Hepatocyte (in vitro differentiated cells): ENCODE results near the gene PPP5C.

ENCODE experiments used
- CTCF ChIP-seq: fragments of 200-600 bp; sonication (generic); IDR thresholded peaks from 2 replicates; pipeline ENCODE4 v1.5.1; 2016; ENCODE audit warnings: antibody characterized with exemption, mild to moderate bottlenecking; ENCODE audit not compliant: poor library complexity
- EZH2 ChIP-seq: fragments of 200-600 bp; sonication (generic); IDR thresholded peaks from 2 replicates; pipeline ENCODE4 v1.6.1; 2016; ENCODE audit warnings: antibody characterized with exemption, mild to moderate bottlenecking, borderline replicate concordance
- EZH2phosphoT487 ChIP-seq: fragments of 200-600 bp; sonication (generic); IDR thresholded peaks from one replicate; pipeline ENCODE4 v1.6.1; 2018; ENCODE audit warnings: antibody characterized with exemption, mild to moderate bottlenecking, low read depth, moderate library complexity; ENCODE audit not compliant: unreplicated experiment, severe bottlenecking

- TF ChIP-seq CTCF (peak; percentile 36), EZH2phosphoT487 (no peak), EZH2 (no peak)
These were observed 57.3 kb downstream of the PPP5C start for GRCh38 chr19:46404055-46404752.
